ENCODE data around the gene FYCO1. TPM values are rescaled to one million over a fixed set of nuclear protein-coding genes. Genes with fewer than 3 reads are reported as not detected.

FYCO1 gene
- total and polyA plus RNA-seq, 2 of the 8 experiments (the other 6 are each of a cell fraction or from before 2014, with no cell fraction given), result 4.8 to 10.8 TPM

GRCh38 chr3:45993421-45994027 lies 2.1 kb downstream of the FYCO1 start (continued):
- TF ChIP-seq, protein P1, sequence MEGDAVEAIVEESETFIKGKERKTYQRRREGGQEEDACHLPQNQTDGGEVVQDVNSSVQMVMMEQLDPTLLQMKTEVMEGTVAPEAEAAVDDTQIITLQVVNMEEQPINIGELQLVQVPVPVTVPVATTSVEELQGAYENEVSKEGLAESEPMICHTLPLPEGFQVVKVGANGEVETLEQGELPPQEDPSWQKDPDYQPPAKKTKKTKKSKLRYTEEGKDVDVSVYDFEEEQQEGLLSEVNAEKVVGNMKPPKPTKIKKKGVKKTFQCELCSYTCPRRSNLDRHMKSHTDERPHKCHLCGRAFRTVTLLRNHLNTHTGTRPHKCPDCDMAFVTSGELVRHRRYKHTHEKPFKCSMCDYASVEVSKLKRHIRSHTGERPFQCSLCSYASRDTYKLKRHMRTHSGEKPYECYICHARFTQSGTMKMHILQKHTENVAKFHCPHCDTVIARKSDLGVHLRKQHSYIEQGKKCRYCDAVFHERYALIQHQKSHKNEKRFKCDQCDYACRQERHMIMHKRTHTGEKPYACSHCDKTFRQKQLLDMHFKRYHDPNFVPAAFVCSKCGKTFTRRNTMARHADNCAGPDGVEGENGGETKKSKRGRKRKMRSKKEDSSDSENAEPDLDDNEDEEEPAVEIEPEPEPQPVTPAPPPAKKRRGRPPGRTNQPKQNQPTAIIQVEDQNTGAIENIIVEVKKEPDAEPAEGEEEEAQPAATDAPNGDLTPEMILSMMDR (IDR thresholded peaks at IDR 0.05; ENCODE audit: control extremely low read depth in 1 of 3, insufficient read depth in 1 of 3, low read depth in 1 of 3, low read length in 3 of 3), result no peak
- TF ChIP-seq JUN (IDR thresholded peaks at IDR 0.05; ENCODE audit: low read depth, low read length), result no peak
- no peak for TF ChIP-seq GTF2F1 (IDR thresholded peaks at IDR 0.05; ENCODE audit: borderline replicate concordance, low read depth, low read length)
- no peak for TF ChIP-seq TAF1 (IDR thresholded peaks at IDR 0.05; ENCODE audit: low read depth, low read length)
- TF ChIP-seq TBP (IDR thresholded peaks at IDR 0.05; ENCODE audit: low read depth, low read length), result no peak
- TF ChIP-seq SP4 (IDR thresholded peaks at IDR 0.05; ENCODE audit: low read length), result no peak
- no peak for TF ChIP-seq CBX5 (IDR thresholded peaks at IDR 0.05; ENCODE audit: low read depth, low read length)
- TF ChIP-seq POLR2A (IDR thresholded peaks at IDR 0.05; ENCODE audit: control extremely low read depth in 1 of 2, low read depth in 2 of 2, low read length in 2 of 2), result no peak
- no peak for TF ChIP-seq MAFK (IDR thresholded peaks at IDR 0.05; ENCODE audit: low read depth, low read length)
